GM23338 (cell line): ENCODE measurements around the gene TRAF3.

Source experiments
- CTCF ChIP-seq, 2 experiments: fragments of 200-600 bp in 1 of 2; sonication (generic) in 1 of 2; conservative IDR thresholded peaks; 2 replicates each; pipeline versions ENCODE4 v1.5.1 to v1.6.1; 2016 to 2017; ENCODE audit warnings: antibody characterized with exemption in 2 of 2, low read depth in 2 of 2, mild to moderate bottlenecking in 2 of 2, moderate library complexity in 1 of 2
- EZH2 ChIP-seq: fragments of 200-600 bp; sonication (generic); IDR thresholded peaks from one replicate; pipeline ENCODE4 v1.8.0; 2017; ENCODE audit warnings: antibody characterized with exemption, mild to moderate bottlenecking, low read depth; ENCODE audit not compliant: unreplicated experiment
- EZH2phosphoT487 ChIP-seq: fragments of 200-600 bp; sonication (generic); IDR thresholded peaks from one replicate; pipeline ENCODE4 v1.8.1; 2018; ENCODE audit warnings: antibody characterized with exemption; ENCODE audit not compliant: unreplicated experiment
- JUNB ChIP-seq: IDR thresholded peaks from one replicate; pipeline ENCODE4 v1.6.1; 2016; ENCODE audit warnings: antibody characterized with exemption; ENCODE audit not compliant: unreplicated experiment
- REST ChIP-seq: IDR thresholded peaks from one replicate; pipeline ENCODE4 v1.6.1; 2018; ENCODE audit warnings: antibody characterized with exemption; ENCODE audit not compliant: unreplicated experiment
- ZNF331 ChIP-seq: fragments of 250-450 bp; sonication (Bioruptor Pico); IDR thresholded peaks from 2 replicates; pipeline ENCODE4 v1.5.0; 2020; ENCODE audit warnings: low read depth, mild to moderate bottlenecking, moderate library complexity

DNA sequence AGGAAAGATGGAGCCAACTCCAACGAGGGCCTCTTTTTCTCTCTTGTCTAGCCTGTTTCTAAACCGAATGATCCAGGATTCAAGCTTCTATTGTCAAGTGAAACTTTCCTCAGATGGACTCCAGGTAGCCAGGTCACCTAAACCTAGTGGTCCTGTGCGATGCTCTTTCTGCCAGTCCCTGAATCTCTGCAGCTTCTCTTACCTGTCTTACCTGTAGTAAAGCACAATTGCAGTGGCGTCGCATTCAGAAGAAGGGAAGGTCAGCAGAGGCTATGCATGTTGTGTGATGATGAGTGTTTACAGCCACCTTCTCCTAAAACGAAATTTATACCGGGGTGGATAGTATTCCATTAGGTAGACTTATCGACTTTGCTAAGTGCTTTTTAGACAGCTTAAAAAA lies 47.4 kb upstream of the TRAF3 start:
- TF ChIP-seq CTCF (conservative IDR thresholded peaks at IDR 0.05; ENCODE audit: low read depth in 2 of 2) (no peak), REST (no peak), ZNF331 (CRISPR knock-in tag) (no peak), EZH2phosphoT487 (no peak), JUNB (no peak), EZH2 (no peak)
